ENCODE results near the gene PTDSS2.

The PTDSS2 gene

DNA sequence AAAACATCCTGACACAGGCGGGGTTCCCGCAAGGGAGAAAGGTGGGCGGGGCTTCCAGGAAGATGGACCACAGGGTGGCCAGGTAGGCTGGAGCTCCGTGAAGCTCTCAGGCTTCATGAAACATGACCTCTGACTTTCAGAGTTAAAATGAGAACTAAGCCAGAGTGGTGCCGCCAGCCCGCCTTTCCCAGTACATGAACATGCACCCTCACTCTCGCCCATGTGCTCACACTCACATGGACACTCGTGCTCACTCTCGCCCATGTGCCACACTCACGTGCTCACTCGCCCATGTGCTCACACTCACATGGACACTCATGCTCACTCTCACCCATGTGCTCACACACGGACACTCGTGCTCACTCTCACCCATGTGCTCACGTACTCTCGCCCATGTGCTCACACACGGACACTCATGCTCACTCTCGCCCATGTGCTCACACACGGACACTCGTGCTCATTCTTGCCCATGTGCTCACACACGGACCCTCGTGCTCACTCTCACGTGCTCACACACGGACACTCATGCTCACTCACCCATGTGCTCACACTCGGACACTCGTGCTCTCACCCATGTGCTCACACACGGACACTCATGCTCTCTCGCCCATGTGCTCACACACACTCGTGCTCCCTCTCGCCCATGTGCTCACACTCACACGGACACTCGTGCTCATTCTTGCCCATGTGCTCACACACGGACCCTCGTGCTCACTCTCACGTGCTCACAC lies 46.9 kb downstream of the PTDSS2 start:
- DNase-seq (ENCODE audit: low read depth, low spot score): no peak
- POLR2A ChIA-PET: interaction anchor here (0.6 to 1.2 kb wide), 2 partner anchors 10 to 39 kb away, joined by 3 to 5 read pairs; partner anchors contain the start of gene RNH1

GRCh38 chr11:497565-498296 lies 47.7 kb downstream of the PTDSS2 start:
- TF ChIP-seq, protein P1, sequence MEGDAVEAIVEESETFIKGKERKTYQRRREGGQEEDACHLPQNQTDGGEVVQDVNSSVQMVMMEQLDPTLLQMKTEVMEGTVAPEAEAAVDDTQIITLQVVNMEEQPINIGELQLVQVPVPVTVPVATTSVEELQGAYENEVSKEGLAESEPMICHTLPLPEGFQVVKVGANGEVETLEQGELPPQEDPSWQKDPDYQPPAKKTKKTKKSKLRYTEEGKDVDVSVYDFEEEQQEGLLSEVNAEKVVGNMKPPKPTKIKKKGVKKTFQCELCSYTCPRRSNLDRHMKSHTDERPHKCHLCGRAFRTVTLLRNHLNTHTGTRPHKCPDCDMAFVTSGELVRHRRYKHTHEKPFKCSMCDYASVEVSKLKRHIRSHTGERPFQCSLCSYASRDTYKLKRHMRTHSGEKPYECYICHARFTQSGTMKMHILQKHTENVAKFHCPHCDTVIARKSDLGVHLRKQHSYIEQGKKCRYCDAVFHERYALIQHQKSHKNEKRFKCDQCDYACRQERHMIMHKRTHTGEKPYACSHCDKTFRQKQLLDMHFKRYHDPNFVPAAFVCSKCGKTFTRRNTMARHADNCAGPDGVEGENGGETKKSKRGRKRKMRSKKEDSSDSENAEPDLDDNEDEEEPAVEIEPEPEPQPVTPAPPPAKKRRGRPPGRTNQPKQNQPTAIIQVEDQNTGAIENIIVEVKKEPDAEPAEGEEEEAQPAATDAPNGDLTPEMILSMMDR (IDR thresholded peaks at IDR 0.05; ENCODE audit: insufficient read depth, low read length, missing control alignments): no peak
- POLR2A ChIA-PET: no interaction called here
- CTCF ChIA-PET: no interaction called here
- H3K4me3 ChIP-seq (ENCODE audit: low read depth, low read length): no peak overlapping the region
- no peak for DNase-seq (ENCODE audit: low read depth, low spot score)

More for the DNA sequence above, 46.9 kb downstream of the PTDSS2 start:
- no peak overlapping the region for H3K4me3 ChIP-seq (ENCODE audit: low read depth, low read length)
- TF ChIP-seq, protein P1 (IDR thresholded peaks at IDR 0.05; ENCODE audit: insufficient read depth, low read length, missing control alignments): no peak
- CTCF ChIA-PET: interaction anchor here (1.6 kb wide), 1 partner anchor 49 kb away, joined by 4 read pairs; no protein-coding TSS in a partner anchor

DNA sequence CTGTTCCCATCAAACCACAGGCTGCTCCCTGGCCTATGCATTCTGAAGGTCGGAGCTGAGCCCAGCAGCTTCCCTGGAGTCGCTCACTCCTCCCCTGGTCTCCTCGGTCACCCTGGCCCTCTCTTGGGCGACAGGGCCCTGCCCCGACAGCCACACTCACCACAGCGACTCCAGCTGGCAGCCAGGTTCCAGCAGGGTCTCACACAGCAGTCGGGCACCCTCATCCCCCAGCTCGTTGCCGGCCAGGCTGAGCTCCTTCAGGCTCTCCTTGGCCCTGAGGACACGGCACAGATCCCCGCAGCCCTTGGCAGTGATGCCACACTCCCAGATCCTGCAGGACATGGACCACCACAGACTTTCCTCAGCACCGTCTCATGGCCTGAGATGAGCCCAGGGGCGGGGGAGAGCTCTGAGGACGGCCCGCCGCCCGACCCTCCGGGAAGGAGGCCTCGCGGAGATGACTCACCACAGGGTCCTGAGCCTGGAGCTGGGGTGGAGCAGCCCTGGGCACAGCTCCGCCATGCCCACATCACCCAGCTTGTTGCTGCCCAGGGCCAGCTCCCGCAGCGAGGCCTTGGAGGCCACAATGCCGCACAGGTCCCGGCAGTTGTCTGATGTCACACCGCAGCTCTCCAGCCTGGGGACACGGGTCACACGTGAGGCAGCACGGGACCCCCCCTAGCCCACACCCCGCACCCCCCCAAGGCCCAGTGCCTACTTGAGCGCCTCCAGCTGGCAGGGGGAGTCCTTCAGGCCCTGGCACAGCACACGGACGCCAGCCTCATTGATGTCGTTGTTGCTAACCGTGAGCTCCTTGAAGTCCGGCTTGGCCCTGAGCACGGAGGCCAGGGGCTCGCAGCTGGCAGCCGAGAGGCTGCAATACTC lies 48.5 kb downstream of the PTDSS2 start:
- ChIA-PET POLR2A (no interaction called here), CTCF (no interaction called here)
- DNase-seq (ENCODE audit: low read depth, low spot score): no peak
- TF ChIP-seq, protein P1 (IDR thresholded peaks at IDR 0.05; ENCODE audit: insufficient read depth, low read length, missing control alignments): no peak
- no peak overlapping the region for H3K4me3 ChIP-seq (ENCODE audit: low read depth, low read length)

DNA sequence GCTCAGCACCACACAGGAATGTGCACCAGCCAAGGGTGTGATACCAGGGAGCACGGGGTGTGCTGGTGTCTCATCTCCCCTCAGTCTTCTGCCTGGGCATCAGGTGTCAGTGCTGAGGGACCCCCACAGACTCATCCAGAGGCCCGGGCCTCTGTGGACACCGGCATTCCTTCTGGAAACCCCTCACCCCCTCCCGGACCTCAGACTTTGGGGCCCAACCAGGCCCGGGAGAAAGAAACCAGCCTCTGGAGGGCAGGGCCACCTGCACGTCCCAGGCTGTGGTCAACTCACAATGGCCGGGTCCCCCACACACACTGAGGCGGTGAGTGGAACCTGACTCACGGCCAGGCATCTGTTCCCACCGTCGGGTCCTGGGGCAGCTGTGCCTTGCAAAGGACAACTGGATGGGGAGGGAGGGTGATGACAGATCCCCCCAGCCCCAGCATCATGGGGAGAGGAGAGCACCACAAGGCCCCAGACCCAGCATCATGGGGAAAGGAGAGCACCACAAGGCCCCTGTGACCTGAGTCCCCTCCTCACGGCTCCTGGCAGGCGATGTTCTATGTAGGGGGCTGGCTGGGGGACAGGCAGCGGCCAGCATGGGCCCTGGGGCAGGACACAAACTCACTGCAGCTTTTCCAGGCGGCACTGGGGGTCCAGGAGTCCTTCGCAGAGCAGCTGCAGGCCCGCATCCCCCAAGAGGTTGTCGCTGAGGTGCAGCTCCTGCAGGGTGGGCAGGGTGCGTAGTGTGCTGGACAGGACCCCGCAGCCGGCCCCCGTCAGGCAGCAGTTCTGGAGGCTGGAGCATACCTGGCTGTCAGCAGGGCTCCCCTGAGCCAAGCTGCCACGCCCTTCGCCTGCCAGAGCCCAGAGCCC lies 49.4 kb downstream of the PTDSS2 start:
- DNase-seq (ENCODE audit: low read depth, low spot score): no peak
- H3K4me3 ChIP-seq (ENCODE audit: low read depth, low read length): no peak overlapping the region
- CTCF ChIA-PET: no interaction called here
- TF ChIP-seq, protein P1 (IDR thresholded peaks at IDR 0.05; ENCODE audit: insufficient read depth, low read length, missing control alignments): no peak
- POLR2A ChIA-PET: no interaction called here

GRCh38 chr11:501001-501682 lies 51.1 kb downstream of the PTDSS2 start:
- TF ChIP-seq, protein P1 (IDR thresholded peaks at IDR 0.05; ENCODE audit: insufficient read depth, low read length, missing control alignments): no peak
- ChIA-PET POLR2A (no interaction called here), CTCF (no interaction called here)
- H3K4me3 ChIP-seq (ENCODE audit: low read depth, low read length): no peak overlapping the region
- no peak for DNase-seq (ENCODE audit: low read depth, low spot score)

Data from AG04449 (cell line).